ENCODE results near the gene NKAIN1. TPM values are rescaled to one million over a fixed set of nuclear protein-coding genes. Genes with fewer than 3 reads are reported as not detected.
"Not testable (repeated sequence)": the region's sequence is repeated elsewhere in the genome, so short reads cannot be mapped to it uniquely, and the experiment has no call there.

Gene NKAIN1
- total and polyA plus RNA-seq, 9 donors, result 1.1 to 2.6 (median 1.8) TPM

GRCh38 chr1:31144442-31144841 lies 95.2 kb downstream of the NKAIN1 start:
- DNase-seq, result no peak
- no peak overlapping the region for H3K4me3 ChIP-seq (ENCODE audit: low read length)
- WGBS (ENCODE audit: insufficient coverage), result 81% methylated on average over 3 of the region's 8 CpGs
- H3K27me3 ChIP-seq (ENCODE audit: control insufficient read depth, insufficient read depth, low read length), result no peaks in the 10 kb centered on the region
- H3K9me3 ChIP-seq (replicated peaks; ENCODE audit: control insufficient read depth, low read depth, low read length), result no peaks in the 10 kb centered on the region
- H3K36me3 ChIP-seq (ENCODE audit: control insufficient read depth, insufficient read depth, low read length), result no peaks in the 10 kb centered on the region
- H3K27ac ChIP-seq (ENCODE audit: low read length), result no peak overlapping the region
- H3K4me1 ChIP-seq (ENCODE audit: control insufficient read depth, insufficient read depth, low read length), result no peaks in the 10 kb centered on the region

- no peak for DNase-seq
- Histone ChIP-seq H3K36me3 (ENCODE audit: control insufficient read depth, insufficient read depth, low read length) (no peaks in the 10 kb centered on the region), H3K27ac (ENCODE audit: low read length) (no peak overlapping the region), H3K9me3 (replicated peaks; ENCODE audit: control insufficient read depth, low read depth, low read length) (no peaks in the 10 kb centered on the region), H3K4me3 (ENCODE audit: low read length) (no peak overlapping the region), H3K27me3 (ENCODE audit: control insufficient read depth, insufficient read depth, low read length) (no peaks in the 10 kb centered on the region), H3K4me1 (ENCODE audit: control insufficient read depth, insufficient read depth, low read length) (no peaks in the 10 kb centered on the region)
- 100% methylated on average over 3 of the region's 4 CpGs for WGBS (ENCODE audit: insufficient coverage)
Measured at GRCh38 chr1:31143455-31143854, 96.2 kb downstream of the NKAIN1 start.

GRCh38 chr1:31142406-31142805 lies 97.3 kb downstream of the NKAIN1 start:
- WGBS (ENCODE audit: insufficient coverage), result 95% methylated on average over 3 of the region's 4 CpGs
- Histone ChIP-seq H3K4me1 (ENCODE audit: control insufficient read depth, insufficient read depth, low read length) (no peaks in the 10 kb centered on the region), H3K27me3 (ENCODE audit: control insufficient read depth, insufficient read depth, low read length) (no peaks in the 10 kb centered on the region), H3K9me3 (replicated peaks; ENCODE audit: control insufficient read depth, low read depth, low read length) (no peaks in the 10 kb centered on the region), H3K36me3 (ENCODE audit: control insufficient read depth, insufficient read depth, low read length) (no peaks in the 10 kb centered on the region), H3K4me3 (ENCODE audit: low read length) (no peak overlapping the region), H3K27ac (ENCODE audit: low read length) (no peak overlapping the region)
- no peak for DNase-seq

DNA sequence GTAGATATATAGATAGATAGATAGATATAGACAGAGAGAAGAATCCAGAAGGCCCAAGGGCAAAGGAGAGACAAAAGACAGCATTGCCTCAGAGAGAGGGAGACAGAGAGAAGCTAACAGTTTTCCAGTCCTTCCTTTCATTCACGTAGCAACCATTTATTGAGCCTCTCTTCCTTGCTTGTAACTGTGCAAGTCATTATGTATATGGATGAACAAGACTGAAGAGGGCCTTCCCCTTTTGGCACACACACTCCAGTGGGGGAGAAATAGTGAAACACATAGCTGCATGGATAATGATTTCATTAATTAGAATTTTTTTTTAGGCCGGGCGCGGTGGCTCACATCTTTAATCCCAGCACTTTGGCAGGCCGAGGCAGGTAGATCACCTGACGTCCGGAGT lies 99.4 kb downstream of the NKAIN1 start:
- Histone ChIP-seq H3K27ac (ENCODE audit: low read length) (no peak overlapping the region), H3K36me3 (ENCODE audit: control insufficient read depth, insufficient read depth, low read length) (no peaks in the 10 kb centered on the region), H3K4me1 (ENCODE audit: control insufficient read depth, insufficient read depth, low read length) (no peaks in the 10 kb centered on the region), H3K27me3 (ENCODE audit: control insufficient read depth, insufficient read depth, low read length) (no peaks in the 10 kb centered on the region), H3K4me3 (ENCODE audit: low read length) (no peak overlapping the region), H3K9me3 (replicated peaks; ENCODE audit: control insufficient read depth, low read depth, low read length) (peaks cover 2% of the 10 kb centered on the region)
- no peak for DNase-seq
- no CpG with 5 or more reads among the region's 7 CpGs for WGBS (ENCODE audit: insufficient coverage)

- WGBS (ENCODE audit: insufficient coverage), result 89% methylated on average over 8 of the region's 12 CpGs
Measured at GRCh38 chr1:31138797-31139521, 100.7 kb downstream of the NKAIN1 start.

DNA sequence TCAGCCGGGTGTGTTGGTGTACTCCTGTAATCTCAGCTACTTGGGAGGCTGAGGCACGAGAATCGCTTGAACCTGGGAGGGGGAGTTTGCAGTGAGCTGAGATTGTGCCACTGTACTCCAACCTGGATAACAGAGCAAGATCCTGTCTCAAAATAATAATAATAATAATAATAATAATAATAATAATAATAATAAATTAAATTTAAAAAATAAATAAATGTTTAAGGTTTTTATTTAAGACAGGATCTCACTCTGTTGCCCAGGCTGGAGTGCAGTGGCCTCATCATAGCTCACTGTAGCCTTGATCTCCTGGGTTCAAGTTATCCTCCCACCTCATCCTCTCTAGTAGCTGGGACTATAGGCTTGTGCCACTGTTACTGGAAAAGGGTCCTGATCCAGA lies 101.8 kb downstream of the NKAIN1 start:
- not testable (repeated sequence) for DNase-seq; H3K4me1 ChIP-seq (ENCODE audit: control insufficient read depth, insufficient read depth, low read length); H3K36me3 ChIP-seq (ENCODE audit: control insufficient read depth, insufficient read depth, low read length); H3K27ac ChIP-seq (ENCODE audit: low read length); H3K9me3 ChIP-seq (replicated peaks; ENCODE audit: control insufficient read depth, low read depth, low read length); H3K27me3 ChIP-seq (ENCODE audit: control insufficient read depth, insufficient read depth, low read length); H3K4me3 ChIP-seq (ENCODE audit: low read length)
- no CpG with 5 or more reads among the region's 3 CpGs for WGBS (ENCODE audit: insufficient coverage)

More at GRCh38 chr1:31138797-31139521, 100.7 kb downstream of the NKAIN1 start:
- H3K27me3 ChIP-seq (ENCODE audit: control insufficient read depth, insufficient read depth, low read length); DNase-seq; H3K27ac ChIP-seq (ENCODE audit: low read length); H3K36me3 ChIP-seq (ENCODE audit: control insufficient read depth, insufficient read depth, low read length); H3K4me3 ChIP-seq (ENCODE audit: low read length); H3K9me3 ChIP-seq (replicated peaks; ENCODE audit: control insufficient read depth, low read depth, low read length); H3K4me1 ChIP-seq (ENCODE audit: control insufficient read depth, insufficient read depth, low read length): not testable (repeated sequence)

DNA sequence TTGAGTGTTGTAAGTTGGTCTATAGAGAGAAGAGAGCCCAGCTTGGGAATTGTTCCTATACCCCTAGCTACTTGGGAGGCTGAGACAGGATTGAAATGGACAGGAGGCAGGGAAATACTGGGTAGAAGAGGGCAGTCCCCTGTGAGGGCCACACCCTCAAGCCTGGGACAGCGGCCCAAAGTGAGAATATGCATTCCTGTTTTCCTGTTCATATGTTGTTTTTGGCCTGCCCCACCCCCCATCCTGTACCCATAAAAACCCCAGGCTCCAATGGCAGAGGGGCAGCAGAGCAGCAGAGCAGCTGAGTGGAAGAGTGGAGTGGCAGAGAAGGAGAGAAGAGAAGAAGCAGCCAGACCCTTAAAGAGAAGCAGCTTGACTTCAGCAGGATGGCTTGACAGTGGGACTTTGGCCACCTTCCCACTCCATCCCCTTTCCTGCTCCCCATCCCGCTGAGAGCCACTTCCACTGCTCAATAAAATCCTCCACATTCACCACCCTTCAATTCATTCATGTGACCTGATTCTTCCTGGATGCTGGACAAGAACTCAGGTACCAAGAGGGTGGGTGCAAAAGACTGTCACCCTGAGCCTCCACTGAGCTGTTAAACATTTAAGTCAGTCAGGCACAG lies 103.6 kb downstream of the NKAIN1 start:
- WGBS (ENCODE audit: insufficient coverage), result no CpG with 5 or more reads among the region's 2 CpGs
- DNase-seq, result no peak

DNA sequence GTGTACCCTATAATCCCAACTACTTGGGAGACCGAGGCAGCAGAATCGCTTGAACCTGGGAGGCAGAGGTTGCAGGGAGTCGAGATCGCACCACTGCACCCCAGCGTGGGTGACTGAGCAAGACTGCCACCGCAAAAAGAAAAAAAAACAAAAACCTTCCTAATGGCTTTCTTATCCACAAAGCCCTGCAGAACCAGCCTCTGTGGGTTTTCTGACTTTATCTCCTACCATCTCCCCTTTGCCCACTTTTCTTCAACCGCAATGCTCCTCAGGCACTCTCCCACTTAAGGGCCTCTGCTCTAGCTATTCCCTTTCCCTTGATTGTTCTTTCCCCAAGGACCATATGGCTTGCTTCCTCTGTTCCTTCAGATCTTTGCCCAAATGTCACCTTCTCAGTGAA lies 106.3 kb downstream of the NKAIN1 start:
- 77% methylated on average over 6 of the region's 7 CpGs for WGBS (ENCODE audit: insufficient coverage)

More for the DNA sequence above, 103.6 kb downstream of the NKAIN1 start:
- Histone ChIP-seq H3K9me3 (replicated peaks; ENCODE audit: control insufficient read depth, low read depth, low read length) (peaks cover 2% of the 10 kb centered on the region), H3K4me3 (ENCODE audit: low read length) (no peak overlapping the region), H3K4me1 (ENCODE audit: control insufficient read depth, insufficient read depth, low read length) (no peaks in the 10 kb centered on the region), H3K27me3 (ENCODE audit: control insufficient read depth, insufficient read depth, low read length) (no peaks in the 10 kb centered on the region), H3K36me3 (ENCODE audit: control insufficient read depth, insufficient read depth, low read length) (no peaks in the 10 kb centered on the region), H3K27ac (ENCODE audit: low read length) (no peak overlapping the region)

More for the DNA sequence above, 106.3 kb downstream of the NKAIN1 start:
- H3K27ac ChIP-seq (ENCODE audit: low read length), result no peak overlapping the region
- no peaks in the 10 kb centered on the region for H3K36me3 ChIP-seq (ENCODE audit: control insufficient read depth, insufficient read depth, low read length)
- no peak overlapping the region for H3K4me3 ChIP-seq (ENCODE audit: low read length)
- no peaks in the 10 kb centered on the region for H3K4me1 ChIP-seq (ENCODE audit: control insufficient read depth, insufficient read depth, low read length)
- H3K9me3 ChIP-seq (replicated peaks; ENCODE audit: control insufficient read depth, low read depth, low read length), result peaks cover 2% of the 10 kb centered on the region
- H3K27me3 ChIP-seq (ENCODE audit: control insufficient read depth, insufficient read depth, low read length), result no peaks in the 10 kb centered on the region
- DNase-seq, result no peak

Other genes starting within 250 kb of the NKAIN1 start
- 39.3 TPM for gene PUM1, start 174.2 kb downstream of the NKAIN1 start, total RNA-seq
- 10 to 100 TPM; 39.4 to 62.5 (median 55.2) TPM for gene PUM1, start 174.2 kb downstream of the NKAIN1 start, polyA plus RNA-seq (ENCODE audit: insufficient read depth in 1 of 8, insufficient read length in 8 of 8, low replicate concordance in 1 of 8)
- gene SNRNP40, start 56.9 kb upstream of the NKAIN1 start, total RNA-seq, result 54.9 TPM
- gene SNRNP40, start 56.9 kb upstream of the NKAIN1 start, polyA plus RNA-seq (ENCODE audit: insufficient read depth in 1 of 8, insufficient read length in 8 of 8, low replicate concordance in 1 of 8), result 10 to 100 TPM; 34.8 to 46.4 (median 40.7) TPM
- gene ZCCHC17, start 57.1 kb upstream of the NKAIN1 start, total RNA-seq, result 27.3 TPM
- 10 to 100 TPM; 25.4 to 36.8 (median 27.6) TPM for gene ZCCHC17, start 57.1 kb upstream of the NKAIN1 start, polyA plus RNA-seq (ENCODE audit: insufficient read depth in 1 of 8, insufficient read length in 8 of 8, low replicate concordance in 1 of 8)
- 169 TPM for gene FABP3, start 133.2 kb upstream of the NKAIN1 start, total RNA-seq
- 100 to 1,000 TPM; 101 to 195 (median 150) TPM for gene FABP3, start 133.2 kb upstream of the NKAIN1 start, polyA plus RNA-seq (ENCODE audit: insufficient read depth in 1 of 8, insufficient read length in 8 of 8, low replicate concordance in 1 of 8)
- 4.0 TPM for gene SERINC2, start 173.3 kb upstream of the NKAIN1 start, total RNA-seq
- gene SERINC2, start 173.3 kb upstream of the NKAIN1 start, polyA plus RNA-seq (ENCODE audit: insufficient read depth in 1 of 8, insufficient read length in 8 of 8, low replicate concordance in 1 of 8), result 10 to 100 TPM; 27.4 to 49.0 (median 36.1) TPM